HepG2 (cell line): ENCODE results near the gene WNT3A. TPM values are rescaled to one million over a fixed set of nuclear protein-coding genes. Genes with fewer than 3 reads are reported as not detected.

ENCODE experiments used
- AGO1 ChIP-seq: fragments of 200-400 bp; formaldehyde crosslinking; IDR thresholded peaks from 2 replicates; pipeline ENCODE4 v1.6.1; 2017; ENCODE audit warnings: mild to moderate bottlenecking, low read depth, low read length, moderate library complexity; ENCODE audit not compliant: poor library complexity, severe bottlenecking
- BRD4 ChIP-seq: sonication (generic); formaldehyde crosslinking; IDR thresholded peaks from 2 replicates; pipeline ENCODE4 v1.4.0; 2020; ENCODE audit warnings: missing genetic modification reagents
- ETV5 ChIP-seq: IDR thresholded peaks from 2 replicates; pipeline ENCODE4 v1.6.1; 2018; ENCODE audit warnings: missing biosample characterization, missing genetic modification reagents, inconsistent platforms, borderline replicate concordance
- FOXJ3 ChIP-seq: sonication (generic); formaldehyde crosslinking; IDR thresholded peaks from 2 replicates; pipeline ENCODE4 v1.4.0; 2020; ENCODE audit warnings: missing genetic modification reagents, mild to moderate bottlenecking, borderline replicate concordance
- HIVEP1 ChIP-seq: sonication (generic); formaldehyde crosslinking; IDR thresholded peaks from 2 replicates; pipeline ENCODE4 v1.4.0; 2020; ENCODE audit warnings: mild to moderate bottlenecking, missing genetic modification reagents
- HNF4G ChIP-seq, 2 experiments: sonication (generic) in 1 of 2; formaldehyde crosslinking in 1 of 2; IDR thresholded peaks; 2 replicates each; pipeline versions ENCODE4 v1.4.0 to v1.6.1; 2011 to 2020; ENCODE audit warnings: borderline replicate concordance in 2 of 2, low read depth in 2 of 2, mild to moderate bottlenecking in 2 of 2, low read length in 1 of 2, missing genetic modification reagents in 1 of 2, moderate library complexity in 1 of 2
- IRF2 ChIP-seq: IDR thresholded peaks from 2 replicates; pipeline ENCODE4 v1.6.1; 2018; ENCODE audit warnings: missing genetic modification reagents, missing compliant biosample characterization
- MEIS2 ChIP-seq: sonication (generic); formaldehyde crosslinking; IDR thresholded peaks from 2 replicates; pipeline ENCODE4 v1.9.0; 2021; ENCODE audit warnings: mild to moderate bottlenecking, missing genetic modification reagents
- MTF2 ChIP-seq: sonication (generic); formaldehyde crosslinking; IDR thresholded peaks from 2 replicates; pipeline ENCODE4 v1.5.0; 2020; ENCODE audit warnings: missing genetic modification reagents, borderline replicate concordance
- SYNCRIP ChIP-seq: fragments of 200-400 bp; formaldehyde crosslinking; IDR thresholded peaks from 2 replicates; pipeline ENCODE4 v1.6.1; 2018; ENCODE audit warnings: mild to moderate bottlenecking, low read depth, low read length; ENCODE audit not compliant: insufficient read depth
- ZFYVE20 ChIP-seq: sonication (generic); formaldehyde crosslinking; IDR thresholded peaks from 2 replicates; pipeline ENCODE4 v1.8.0; 2023; ENCODE audit warnings: low read depth, mild to moderate bottlenecking, moderate library complexity, missing genetic modification reagents, borderline replicate concordance
- ZMYM2 ChIP-seq: sonication (generic); formaldehyde crosslinking; IDR thresholded peaks from 2 replicates; pipeline ENCODE4 v1.8.0; 2022; ENCODE audit warnings: mild to moderate bottlenecking, missing genetic modification reagents
- ZNF34 ChIP-seq: sonication (generic); formaldehyde crosslinking; IDR thresholded peaks from 2 replicates; pipeline ENCODE4 v1.4.0; 2020; ENCODE audit warnings: mild to moderate bottlenecking, missing genetic modification reagents, borderline replicate concordance
- ZNF577 ChIP-seq: sonication (generic); formaldehyde crosslinking; IDR thresholded peaks from 2 replicates; pipeline ENCODE4 v1.4.0; 2020; ENCODE audit warnings: mild to moderate bottlenecking, low read depth, missing genetic modification reagents, borderline replicate concordance
- ZNF780A ChIP-seq: sonication (generic); formaldehyde crosslinking; IDR thresholded peaks from 2 replicates; pipeline ENCODE4 v1.8.0; 2022; ENCODE audit warnings: mild to moderate bottlenecking, missing genetic modification reagents, moderate library complexity
- polyA plus RNA-seq, 8 experiments: library from polyadenylated mRNA; depleted of rRNA in 3 of 8; stranded (reverse) in 7 of 8; unstranded in 1 of 8; fragments of >200 nt; fragmentation: Illumina TruSeq in 4 of 8; extraction: Trizol in 4 of 8; gene quantifications; 2 replicates each; pipeline versions ENCODE4 v1.2.1 to v1.2.3, GENCODE V29; 2011 to 2016; ENCODE audit warnings: low read depth in 4 of 8, missing spikeins in 1 of 8, mixed read lengths in 1 of 8; ENCODE audit not compliant: insufficient read depth in 1 of 8
- total RNA-seq, 5 experiments: library from RNA; depleted of rRNA; stranded (reverse); fragments of >200 nt; fragmentation: Illumina TruSeq; extraction: Trizol; gene quantifications; 2 replicates each; pipeline ENCODE4 v1.2.3, GENCODE V29; 2016; ENCODE audit warnings: low read depth in 1 of 5
- TF ChIP-seq, protein P1 (sequence below): sonication (generic); formaldehyde crosslinking; IDR thresholded peaks from 2 replicates; pipeline ENCODE4 v1.8.0; 2022; ENCODE audit warnings: missing genetic modification reagents, mild to moderate bottlenecking, borderline replicate concordance
- TF ChIP-seq, protein P2 (sequence below): sonication (generic); formaldehyde crosslinking; IDR thresholded peaks from 2 replicates; pipeline ENCODE4 v1.5.0; 2020; ENCODE audit warnings: mild to moderate bottlenecking, missing genetic modification reagents, borderline replicate concordance
- TF ChIP-seq, protein P3 (sequence below): sonication (generic); formaldehyde crosslinking; IDR thresholded peaks from 2 replicates; pipeline ENCODE4 v1.9.0; 2022; ENCODE audit warnings: low read depth, missing genetic modification reagents

WNT3A gene
- total and polyA plus RNA-seq, 2 of the 13 experiments (the other 11 are each of a cell fraction or from before 2014, with no cell fraction given) = not detected

DNA sequence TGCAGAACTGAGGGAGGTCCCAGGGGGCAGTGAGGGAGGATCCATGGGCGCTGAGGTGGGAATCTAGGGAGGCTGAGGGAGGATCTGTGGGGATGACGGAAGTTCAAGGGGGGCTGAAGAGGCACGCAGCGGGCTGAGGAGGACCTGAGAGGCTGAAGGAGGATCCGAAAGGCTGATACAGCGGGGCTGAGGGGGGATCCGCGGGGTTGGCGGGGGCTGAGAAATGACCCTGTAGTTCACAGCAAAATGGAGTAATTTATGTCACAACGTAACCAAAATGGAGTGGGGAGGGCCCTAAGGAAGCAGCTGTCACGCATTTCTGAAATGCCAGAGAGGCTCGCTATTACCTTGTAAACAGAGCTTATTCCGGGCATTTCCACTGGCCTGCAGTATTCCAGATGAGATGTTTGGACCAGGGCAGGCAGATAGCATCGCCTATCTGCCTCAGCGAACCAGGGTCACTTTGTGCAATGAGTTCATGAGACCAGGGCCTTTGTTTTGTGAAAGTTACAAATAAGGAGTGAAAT, 103.2 kb downstream of the WNT3A start (continued):
- TF ChIP-seq, protein P1, sequence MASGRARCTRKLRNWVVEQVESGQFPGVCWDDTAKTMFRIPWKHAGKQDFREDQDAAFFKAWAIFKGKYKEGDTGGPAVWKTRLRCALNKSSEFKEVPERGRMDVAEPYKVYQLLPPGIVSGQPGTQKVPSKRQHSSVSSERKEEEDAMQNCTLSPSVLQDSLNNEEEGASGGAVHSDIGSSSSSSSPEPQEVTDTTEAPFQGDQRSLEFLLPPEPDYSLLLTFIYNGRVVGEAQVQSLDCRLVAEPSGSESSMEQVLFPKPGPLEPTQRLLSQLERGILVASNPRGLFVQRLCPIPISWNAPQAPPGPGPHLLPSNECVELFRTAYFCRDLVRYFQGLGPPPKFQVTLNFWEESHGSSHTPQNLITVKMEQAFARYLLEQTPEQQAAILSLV (CRISPR knock-in tag) = no peak
- TF ChIP-seq MTF2 (CRISPR knock-in tag) = no peak
- TF ChIP-seq ZMYM2 (CRISPR knock-in tag) = no peak
- TF ChIP-seq SYNCRIP = no peak
- TF ChIP-seq HIVEP1 (CRISPR knock-in tag) = no peak
- TF ChIP-seq FOXJ3 (CRISPR knock-in tag) = no peak
- no peak for TF ChIP-seq ZNF780A
- no peak for TF ChIP-seq ZFYVE20 (CRISPR knock-in tag)
- TF ChIP-seq, protein P2, sequence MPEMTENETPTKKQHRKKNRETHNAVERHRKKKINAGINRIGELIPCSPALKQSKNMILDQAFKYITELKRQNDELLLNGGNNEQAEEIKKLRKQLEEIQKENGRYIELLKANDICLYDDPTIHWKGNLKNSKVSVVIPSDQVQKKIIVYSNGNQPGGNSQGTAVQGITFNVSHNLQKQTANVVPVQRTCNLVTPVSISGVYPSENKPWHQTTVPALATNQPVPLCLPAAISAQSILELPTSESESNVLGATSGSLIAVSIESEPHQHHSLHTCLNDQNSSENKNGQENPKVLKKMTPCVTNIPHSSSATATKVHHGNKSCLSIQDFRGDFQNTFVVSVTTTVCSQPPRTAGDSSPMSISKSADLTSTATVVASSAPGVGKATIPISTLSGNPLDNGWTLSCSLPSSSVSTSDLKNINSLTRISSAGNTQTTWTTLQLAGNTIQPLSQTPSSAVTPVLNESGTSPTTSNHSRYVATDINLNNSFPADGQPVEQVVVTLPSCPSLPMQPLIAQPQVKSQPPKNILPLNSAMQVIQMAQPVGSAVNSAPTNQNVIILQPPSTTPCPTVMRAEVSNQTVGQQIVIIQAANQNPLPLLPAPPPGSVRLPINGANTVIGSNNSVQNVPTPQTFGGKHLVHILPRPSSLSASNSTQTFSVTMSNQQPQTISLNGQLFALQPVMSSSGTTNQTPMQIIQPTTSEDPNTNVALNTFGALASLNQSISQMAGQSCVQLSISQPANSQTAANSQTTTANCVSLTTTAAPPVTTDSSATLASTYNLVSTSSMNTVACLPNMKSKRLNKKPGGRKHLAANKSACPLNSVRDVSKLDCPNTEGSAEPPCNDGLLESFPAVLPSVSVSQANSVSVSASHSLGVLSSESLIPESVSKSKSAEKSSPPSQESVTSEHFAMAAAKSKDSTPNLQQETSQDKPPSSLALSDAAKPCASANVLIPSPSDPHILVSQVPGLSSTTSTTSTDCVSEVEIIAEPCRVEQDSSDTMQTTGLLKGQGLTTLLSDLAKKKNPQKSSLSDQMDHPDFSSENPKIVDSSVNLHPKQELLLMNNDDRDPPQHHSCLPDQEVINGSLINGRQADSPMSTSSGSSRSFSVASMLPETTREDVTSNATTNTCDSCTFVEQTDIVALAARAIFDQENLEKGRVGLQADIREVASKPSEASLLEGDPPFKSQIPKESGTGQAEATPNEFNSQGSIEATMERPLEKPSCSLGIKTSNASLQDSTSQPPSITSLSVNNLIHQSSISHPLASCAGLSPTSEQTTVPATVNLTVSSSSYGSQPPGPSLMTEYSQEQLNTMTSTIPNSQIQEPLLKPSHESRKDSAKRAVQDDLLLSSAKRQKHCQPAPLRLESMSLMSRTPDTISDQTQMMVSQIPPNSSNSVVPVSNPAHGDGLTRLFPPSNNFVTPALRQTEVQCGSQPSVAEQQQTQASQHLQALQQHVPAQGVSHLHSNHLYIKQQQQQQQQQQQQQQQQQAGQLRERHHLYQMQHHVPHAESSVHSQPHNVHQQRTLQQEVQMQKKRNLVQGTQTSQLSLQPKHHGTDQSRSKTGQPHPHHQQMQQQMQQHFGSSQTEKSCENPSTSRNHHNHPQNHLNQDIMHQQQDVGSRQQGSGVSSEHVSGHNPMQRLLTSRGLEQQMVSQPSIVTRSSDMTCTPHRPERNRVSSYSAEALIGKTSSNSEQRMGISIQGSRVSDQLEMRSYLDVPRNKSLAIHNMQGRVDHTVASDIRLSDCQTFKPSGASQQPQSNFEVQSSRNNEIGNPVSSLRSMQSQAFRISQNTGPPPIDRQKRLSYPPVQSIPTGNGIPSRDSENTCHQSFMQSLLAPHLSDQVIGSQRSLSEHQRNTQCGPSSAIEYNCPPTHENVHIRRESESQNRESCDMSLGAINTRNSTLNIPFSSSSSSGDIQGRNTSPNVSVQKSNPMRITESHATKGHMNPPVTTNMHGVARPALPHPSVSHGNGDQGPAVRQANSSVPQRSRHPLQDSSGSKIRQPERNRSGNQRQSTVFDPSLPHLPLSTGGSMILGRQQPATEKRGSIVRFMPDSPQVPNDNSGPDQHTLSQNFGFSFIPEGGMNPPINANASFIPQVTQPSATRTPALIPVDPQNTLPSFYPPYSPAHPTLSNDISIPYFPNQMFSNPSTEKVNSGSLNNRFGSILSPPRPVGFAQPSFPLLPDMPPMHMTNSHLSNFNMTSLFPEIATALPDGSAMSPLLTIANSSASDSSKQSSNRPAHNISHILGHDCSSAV (CRISPR knock-in tag) = no peak
- TF ChIP-seq HNF4G (IDR thresholded peaks at IDR 0.05; ENCODE audit: borderline replicate concordance, low read depth, low read length) = no peak
- no peak for TF ChIP-seq HNF4G (CRISPR knock-in tag; IDR thresholded peaks at IDR 0.05; ENCODE audit: borderline replicate concordance, low read depth)
- no peak for TF ChIP-seq BRD4
- 0 out of 2 replicates have a peak, but pooled peaks have one; percentile 14 for TF ChIP-seq IRF2
- no peak for TF ChIP-seq AGO1
- no peak for TF ChIP-seq ZNF577 (CRISPR knock-in tag)
- peak; percentile 44; the same call in 1 of the 2 replicates for TF ChIP-seq ETV5 (CRISPR knock-in tag)
- no peak for TF ChIP-seq ZNF34 (CRISPR knock-in tag)
- 0 out of 2 replicates have a peak, but pooled peaks have one; percentile 13 for TF ChIP-seq MEIS2 (CRISPR knock-in tag)
- TF ChIP-seq, protein P3, sequence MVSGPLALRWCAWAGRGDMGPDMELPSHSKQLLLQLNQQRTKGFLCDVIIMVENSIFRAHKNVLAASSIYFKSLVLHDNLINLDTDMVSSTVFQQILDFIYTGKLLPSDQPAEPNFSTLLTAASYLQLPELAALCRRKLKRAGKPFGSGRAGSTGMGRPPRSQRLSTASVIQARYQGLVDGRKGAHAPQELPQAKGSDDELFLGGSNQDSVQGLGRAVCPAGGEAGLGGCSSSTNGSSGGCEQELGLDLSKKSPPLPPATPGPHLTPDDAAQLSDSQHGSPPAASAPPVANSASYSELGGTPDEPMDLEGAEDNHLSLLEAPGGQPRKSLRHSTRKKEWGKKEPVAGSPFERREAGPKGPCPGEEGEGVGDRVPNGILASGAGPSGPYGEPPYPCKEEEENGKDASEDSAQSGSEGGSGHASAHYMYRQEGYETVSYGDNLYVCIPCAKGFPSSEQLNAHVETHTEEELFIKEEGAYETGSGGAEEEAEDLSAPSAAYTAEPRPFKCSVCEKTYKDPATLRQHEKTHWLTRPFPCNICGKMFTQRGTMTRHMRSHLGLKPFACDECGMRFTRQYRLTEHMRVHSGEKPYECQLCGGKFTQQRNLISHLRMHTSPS = no peak
